ENCODE results near the gene MEGF11.

- TF ChIP-seq CTCF (IDR thresholded peaks at IDR 0.05) (no peak), POLR2A (IDR thresholded peaks at IDR 0.05) (no peak)
Observed at GRCh38 chr15:66138096-66138783, 115.3 kb downstream of the MEGF11 start.
